B cell (primary cell): Measurements from ENCODE around the gene PEX11G. TPM values are rescaled to one million over a fixed set of nuclear protein-coding genes. Genes with fewer than 3 reads are reported as not detected.

Source experiments
- ATAC-seq: fragments of 200-7000 bp; cut with Tn5 transposase; one replicate; pipeline ENCODE4 v1.10.0; 2021; ENCODE audit warnings: low read depth, mild to moderate bottlenecking, moderate number of reproducible peaks, moderate library complexity
- CTCF ChIA-PET: fragments of 350-600 bp; sonication (Branson Sonifier 250); formaldehyde crosslinking; loops from one replicate; lab custom pipeline; 2021; ENCODE audit warnings: antibody characterized with exemption, inconsistent platforms; lab: Charles Lee
- POLR2A ChIA-PET: fragments of 350-600 bp; sonication (Branson Sonifier 250); formaldehyde crosslinking; loops from one replicate; lab custom pipeline; 2021; ENCODE audit warnings: antibody characterized with exemption; lab: Charles Lee
- DNase-seq: peaks from one replicate; pipeline ENCODE4 v3.0.0; 2013
- H2AFZ ChIP-seq: 2 replicates; pipeline ENCODE4 v1.6.1; 2012; ENCODE audit warnings: mild to moderate bottlenecking, low read depth, low read length; ENCODE audit not compliant: insufficient read depth, poor library complexity, severe bottlenecking
- H3K27ac ChIP-seq, 2 donors: 1 replicate in 1 of 2; 2 replicates in 1 of 2; pipeline ENCODE4 v1.5.1; 2012 to 2013; ENCODE audit warnings: low read length in 2 of 2, mild to moderate bottlenecking in 2 of 2, moderate library complexity in 1 of 2
- H3K27me3 ChIP-seq, 4 experiments: fragments of 200-600 bp in 1 of 4; sonication (generic) in 1 of 4; replicated peaks in 1 of 4; 1 replicate in 2 of 4; 2 replicates in 2 of 4; pipeline versions ENCODE4 v1.6.1 to v1.7.0; 2013 to 2016; ENCODE audit warnings: low read length in 3 of 4, mild to moderate bottlenecking in 2 of 4, mixed read lengths in 1 of 4, moderate library complexity in 1 of 4; ENCODE audit not compliant: insufficient read depth in 4 of 4, control insufficient read depth in 3 of 4; ENCODE audit errors: control extremely low read depth in 1 of 4
- H3K36me3 ChIP-seq, 2 experiments: replicated peaks in 1 of 2; 1 replicate in 1 of 2; 2 replicates in 1 of 2; pipeline versions ENCODE4 v1.6.1 to v1.7.1; 2013; ENCODE audit warnings: low read length in 1 of 2; ENCODE audit not compliant: insufficient read depth in 2 of 2, control insufficient read depth in 1 of 2; ENCODE audit errors: control extremely low read depth in 1 of 2, extremely low read depth in 1 of 2
- H3K4me1 ChIP-seq, 2 donors: fragments of 200-600 bp in 1 of 2; sonication (generic) in 1 of 2; 1 replicate in 1 of 2; 2 replicates in 1 of 2; pipeline versions ENCODE4 v1.5.1 to v1.6.1; 2013 to 2017; ENCODE audit warnings: low read length in 2 of 2; ENCODE audit not compliant: control insufficient read depth in 2 of 2, insufficient read depth in 2 of 2
- H3K4me2 ChIP-seq: replicated peaks from 2 replicates; pipeline ENCODE3; 2012; ENCODE audit warnings: mild to moderate bottlenecking, low read depth, low read length; ENCODE audit not compliant: poor library complexity, severe bottlenecking
- H3K4me3 ChIP-seq, 5 experiments: fragments of 200-600 bp in 1 of 5; sonication (generic) in 1 of 5; 1 replicate in 3 of 5; 2 replicates in 2 of 5; pipeline versions ENCODE4 v1.5.1 to v1.7.0; 2011 to 2016; ENCODE audit warnings: low read length in 4 of 5, mild to moderate bottlenecking in 4 of 5, low read depth in 2 of 5, control low read depth in 1 of 5, moderate library complexity in 1 of 5; ENCODE audit not compliant: insufficient read depth in 1 of 5; ENCODE audit errors: control extremely low read depth in 1 of 5, extremely low read depth in 1 of 5
- H3K79me2 ChIP-seq: fragments of 200-600 bp; sonication (generic); one replicate; pipeline ENCODE4 v1.6.0; 2016; ENCODE audit warnings: low read length; ENCODE audit not compliant: control insufficient read depth, insufficient read depth
- H3K9ac ChIP-seq: fragments of 200-600 bp; sonication (generic); 2 replicates; pipeline ENCODE4 v1.6.1; 2017; ENCODE audit warnings: mild to moderate bottlenecking, low read length, moderate library complexity
- H3K9me3 ChIP-seq, 3 donors: one replicate each; pipeline versions ENCODE4 v1.6.1 to v1.7.1; 2013; ENCODE audit warnings: low read length in 2 of 3; ENCODE audit not compliant: control insufficient read depth in 2 of 3, insufficient read depth in 1 of 3; ENCODE audit errors: control extremely low read depth in 1 of 3
- H4K20me1 ChIP-seq: 2 replicates; pipeline ENCODE4 v1.6.0; 2012; ENCODE audit warnings: mild to moderate bottlenecking, low read length; ENCODE audit not compliant: insufficient read depth, control insufficient read depth, poor library complexity, severe bottlenecking
- H3K27ac Mint-ChIP-seq: one replicate; pipeline ENCODE4 v1.8.0; 2021; ENCODE audit warnings: mixed read lengths
- H3K27me3 Mint-ChIP-seq: one replicate; pipeline ENCODE4 v1.8.0; 2021; ENCODE audit warnings: mixed read lengths
- H3K4me1 Mint-ChIP-seq: one replicate; pipeline ENCODE4 v1.8.0; 2021; ENCODE audit warnings: mixed read lengths
- H3K4me3 Mint-ChIP-seq: one replicate; pipeline ENCODE4 v1.8.0; 2021; ENCODE audit warnings: mixed read lengths
- H3K9me3 Mint-ChIP-seq: one replicate; pipeline ENCODE4 v1.8.0; 2022; ENCODE audit warnings: mixed read lengths; ENCODE audit not compliant: insufficient read depth
- CTCF ChIP-seq: fragments of 200-600 bp; IDR thresholded peaks from one replicate; pipeline ENCODE4 v1.8.0; 2022; ENCODE audit warnings: antibody characterized with exemption, mild to moderate bottlenecking
- EZH2 ChIP-seq: IDR thresholded peaks from 2 replicates; pipeline ENCODE4 v1.6.1; 2012; ENCODE audit warnings: borderline replicate concordance, low read depth, mild to moderate bottlenecking, moderate library complexity, low read length; ENCODE audit not compliant: insufficient read depth, poor library complexity, severe bottlenecking
- WGBS: methylation state at CpG from one replicate; pipeline ENCODE4 v1.1.5; 2013; ENCODE audit warnings: missing lambda C conversion rate; ENCODE audit not compliant: insufficient coverage; 5-methylcytosine and 5-hydroxymethylcytosine counted together
- intact Hi-C: fragments of 100-400 bp; cut with micrococcal nuclease; formaldehyde crosslinking; loops from one replicate; pipeline ENCODE4 v1.10.0; 2022
- polyA plus RNA-seq: library from polyadenylated mRNA; depleted of rRNA; stranded (reverse); fragments of >200 nt; gene quantifications from 2 replicates; pipeline ENCODE4 v1.2.3, GENCODE V29; 2012
- total RNA-seq, 2 donors: library from RNA; stranded (reverse); fragments of 120-200 nt in 1 of 2; gene quantifications; 1 replicate in 1 of 2; 2 replicates in 1 of 2; pipeline versions ENCODE4 v1.2.3 to v1.2.4, GENCODE V29; 2013 to 2022

PEX11G gene
- total and polyA plus RNA-seq, 2 donors (not counting 1 experiment from before 2014, with no cell fraction given), result 0.40 to 0.62 TPM

- no peaks in the 10 kb centered on the region for H3K27me3 Mint-ChIP-seq
Measured at GRCh38 chr19:7427944-7428343, 60.9 kb downstream of the PEX11G start.

DNA sequence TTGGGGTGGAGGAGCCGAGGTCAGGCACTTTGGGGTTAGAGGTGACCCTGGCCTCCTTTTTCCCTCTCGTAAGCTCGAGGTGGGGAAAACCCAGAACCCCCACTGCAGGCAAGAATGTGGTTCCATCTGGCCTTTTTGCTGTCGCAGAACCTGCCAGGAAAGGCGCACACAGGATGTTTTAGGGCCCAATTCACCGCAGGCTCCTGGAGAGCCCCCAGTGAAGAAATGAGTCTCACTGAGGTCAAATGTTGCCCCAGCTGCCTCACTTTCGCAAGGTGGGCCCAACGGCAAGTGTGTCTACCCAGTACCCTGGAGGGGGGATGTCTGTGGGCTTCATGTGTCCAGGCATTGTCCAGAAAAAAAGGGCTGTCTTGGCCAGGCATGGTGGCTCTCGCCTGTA, 61.8 kb downstream of the PEX11G start:
- H3K4me3 ChIP-seq, result no peak overlapping the region
- H3K9ac ChIP-seq, result no peak overlapping the region
- 84% methylated on average over 7 of the region's 9 CpGs for WGBS
- no peak overlapping the region for H3K27ac ChIP-seq
- H3K36me3 ChIP-seq, result peaks cover 16 to 60% of the 10 kb centered on the region in 2 experiments
- DNase-seq (no peak), ATAC-seq (no peak)
- H3K27me3 ChIP-seq, result no peaks in the 10 kb centered on the region
- Mint-ChIP-seq H3K4me1 (peaks cover 3% of the 10 kb centered on the region), H3K27me3 (no peaks in the 10 kb centered on the region), H3K27ac (peak overlapping the region; percentile 46), H3K9me3 (no peaks in the 10 kb centered on the region), H3K4me3 (no peak overlapping the region)
- no peak overlapping the region for H2AFZ ChIP-seq
- POLR2A ChIA-PET, result interaction anchor here (0.7 kb wide), 1 partner anchor 93 kb away, joined by 3 read pairs; no protein-coding TSS in a partner anchor
- intact Hi-C loops, result no loop called here
- no peaks in the 10 kb centered on the region for H3K9me3 ChIP-seq
- CTCF ChIA-PET, result interaction anchor here (0.6 kb wide), 1 partner anchor 14 kb away, joined by 7 read pairs; no protein-coding TSS in a partner anchor
- peaks cover 100% of the 10 kb centered on the region for H4K20me1 ChIP-seq
- no peaks in the 10 kb centered on the region for H3K4me1 ChIP-seq
- no peak overlapping the region for H3K4me2 ChIP-seq
- TF ChIP-seq EZH2 (no peak), CTCF (no peak)
- peaks cover 93% of the 10 kb centered on the region for H3K79me2 ChIP-seq

More at GRCh38 chr19:7427944-7428343, 60.9 kb downstream of the PEX11G start:
- intact Hi-C loops, result no loop called here
- Histone ChIP-seq H3K79me2 (peaks cover 93% of the 10 kb centered on the region), H3K4me1 (no peaks in the 10 kb centered on the region), H3K27ac (no peak overlapping the region), H3K27me3 (no peaks in the 10 kb centered on the region), H4K20me1 (peaks cover 100% of the 10 kb centered on the region), H3K4me3 (no peak overlapping the region), H2AFZ (no peak overlapping the region), H3K4me2 (no peak overlapping the region), H3K36me3 (peaks cover 13 to 61% of the 10 kb centered on the region in 2 experiments), H3K9me3 (no peaks in the 10 kb centered on the region), H3K9ac (no peak overlapping the region)
- ATAC-seq (no peak), DNase-seq (no peak)
- 97% methylated on average over 3 of the region's 5 CpGs for WGBS
- Mint-ChIP-seq H3K4me3 (no peak overlapping the region), H3K4me1 (peaks cover 3% of the 10 kb centered on the region), H3K9me3 (no peaks in the 10 kb centered on the region), H3K27ac (peak overlapping the region; percentile 29)
- POLR2A ChIA-PET, result no interaction called here
- no peak for TF ChIP-seq EZH2
- CTCF ChIA-PET, result interaction anchor here (0.9 kb wide), 1 partner anchor 87 kb away, joined by 4 read pairs; no protein-coding TSS in a partner anchor

Other genes with a start within 250 kb of the PEX11G start
- 6.3 and 8.8 TPM in 2 replicates for gene INSR, start 194.6 kb downstream of the PEX11G start, total RNA-seq
- gene INSR, start 194.6 kb downstream of the PEX11G start, polyA plus RNA-seq, result 1.4 and 2.4 TPM in 2 replicates
- 86.8 and 94.9 TPM in 2 replicates for gene ARHGEF18, start 140.1 kb downstream of the PEX11G start, total RNA-seq
- gene ARHGEF18, start 140.1 kb downstream of the PEX11G start, polyA plus RNA-seq, result 74.0 and 98.0 TPM in 2 replicates
- 15.1 and 17.5 TPM in 2 replicates for gene ZNF358, start 27.1 kb upstream of the PEX11G start, total RNA-seq
- gene ZNF358, start 27.1 kb upstream of the PEX11G start, polyA plus RNA-seq, result 8.2 and 8.5 TPM in 2 replicates
- 12.5 TPM in 2 replicates for gene MCOLN1, start 33.6 kb upstream of the PEX11G start, total RNA-seq
- 17.3 and 19.0 TPM in 2 replicates for gene MCOLN1, start 33.6 kb upstream of the PEX11G start, polyA plus RNA-seq
- 149 and 165 TPM in 2 replicates for gene PNPLA6, start 46.7 kb upstream of the PEX11G start, total RNA-seq
- 88.3 and 102 TPM in 2 replicates for gene PNPLA6, start 46.7 kb upstream of the PEX11G start, polyA plus RNA-seq
- 1.3 and 1.9 TPM in 2 replicates for gene CAMSAP3, start 106.8 kb upstream of the PEX11G start, total RNA-seq
- gene CAMSAP3, start 106.8 kb upstream of the PEX11G start, polyA plus RNA-seq, result 0.89 and 1.0 TPM in 2 replicates
- gene XAB2, start 140.5 kb upstream of the PEX11G start, total RNA-seq, result 62.7 and 64.2 TPM in 2 replicates
- gene XAB2, start 140.5 kb upstream of the PEX11G start, polyA plus RNA-seq, result 93.8 and 110 TPM in 2 replicates
- gene PET100, start 140.8 kb upstream of the PEX11G start, total RNA-seq, result 89.1 and 100 TPM in 2 replicates
- 31.3 and 75.9 TPM in 2 replicates for gene PET100, start 140.8 kb upstream of the PEX11G start, polyA plus RNA-seq
- 7.6 and 9.3 TPM in 2 replicates for gene PCP2, start 144.7 kb upstream of the PEX11G start, total RNA-seq
- gene PCP2, start 144.7 kb upstream of the PEX11G start, polyA plus RNA-seq, result 5.6 and 6.5 TPM in 2 replicates
- 208 and 222 TPM in 2 replicates for gene STXBP2, start 148.1 kb upstream of the PEX11G start, total RNA-seq
- gene STXBP2, start 148.1 kb upstream of the PEX11G start, polyA plus RNA-seq, result 226 and 409 TPM in 2 replicates
- gene RETN, start 180.0 kb upstream of the PEX11G start, total RNA-seq, result not detected in 2 replicates
- gene RETN, start 180.0 kb upstream of the PEX11G start, polyA plus RNA-seq, result not detected in 2 replicates
- gene MCEMP1, start 188.1 kb upstream of the PEX11G start, total RNA-seq, result not detected in 2 replicates
- 0.57 and 1.6 TPM in 2 replicates for gene MCEMP1, start 188.1 kb upstream of the PEX11G start, polyA plus RNA-seq
- gene TRAPPC5, start 191.8 kb upstream of the PEX11G start, total RNA-seq, result 61.2 and 61.5 TPM in 2 replicates
- 42.0 and 64.9 TPM in 2 replicates for gene TRAPPC5, start 191.8 kb upstream of the PEX11G start, polyA plus RNA-seq
- gene FCER2, start 213.1 kb upstream of the PEX11G start, total RNA-seq, result 16.3 and 17.1 TPM in 2 replicates
- gene FCER2, start 213.1 kb upstream of the PEX11G start, polyA plus RNA-seq, result 419 and 497 TPM in 2 replicates
- gene CLEC4G, start 243.1 kb upstream of the PEX11G start, total RNA-seq, result not detected in 2 replicates
- gene CLEC4G, start 243.1 kb upstream of the PEX11G start, polyA plus RNA-seq, result 0.58 and 1.3 TPM in 2 replicates